Measurements from ENCODE around the gene CBX7.

CBX7 gene

GRCh38 chr22:39128508-39128907, 24.0 kb downstream of the CBX7 start:
- no peak overlapping the region for H3K4me3 ChIP-seq (replicated peaks; ENCODE audit: low read depth, low read length)
- TF ChIP-seq CTCF (IDR thresholded peaks at IDR 0.05; ENCODE audit: insufficient read depth, low read length, poor library complexity, severe bottlenecking) = no peak
- H3K36me3 ChIP-seq (ENCODE audit: control insufficient read depth, insufficient read depth, low read length) = no peaks in the 10 kb centered on the region; the same call in 1 of the 2 replicates
- DNase-seq (ENCODE audit: extremely low read depth, insufficient read length) = no peak
- no peaks in the 10 kb centered on the region for H3K27me3 ChIP-seq (replicated peaks; ENCODE audit: control insufficient read depth, insufficient read depth, low read length)

- no peak for TF ChIP-seq CTCF (IDR thresholded peaks at IDR 0.05; ENCODE audit: insufficient read depth, low read length, poor library complexity, severe bottlenecking)
- no peak for DNase-seq (ENCODE audit: extremely low read depth, insufficient read length)
- Histone ChIP-seq H3K36me3 (ENCODE audit: control insufficient read depth, insufficient read depth, low read length) (no peaks in the 10 kb centered on the region), H3K4me3 (replicated peaks; ENCODE audit: low read depth, low read length) (no peak overlapping the region), H3K27me3 (replicated peaks; ENCODE audit: control insufficient read depth, insufficient read depth, low read length) (no peaks in the 10 kb centered on the region)
Observed at GRCh38 chr22:39125622-39126021, 26.9 kb downstream of the CBX7 start.

- H3K4me3 ChIP-seq (replicated peaks; ENCODE audit: low read depth, low read length) = no peak overlapping the region
- H3K36me3 ChIP-seq (ENCODE audit: control insufficient read depth, insufficient read depth, low read length) = no peaks in the 10 kb centered on the region
- no peaks in the 10 kb centered on the region for H3K27me3 ChIP-seq (replicated peaks; ENCODE audit: control insufficient read depth, insufficient read depth, low read length)
- DNase-seq (ENCODE audit: extremely low read depth, insufficient read length) = no peak
- TF ChIP-seq CTCF (IDR thresholded peaks at IDR 0.05; ENCODE audit: insufficient read depth, low read length, poor library complexity, severe bottlenecking) = no peak
Observed at GRCh38 chr22:39123751-39124581, 28.5 kb downstream of the CBX7 start.

- no peaks in the 10 kb centered on the region for H3K36me3 ChIP-seq (ENCODE audit: control insufficient read depth, insufficient read depth, low read length)
- no peak for TF ChIP-seq CTCF (IDR thresholded peaks at IDR 0.05; ENCODE audit: insufficient read depth, low read length, poor library complexity, severe bottlenecking)
- no peak for DNase-seq (ENCODE audit: extremely low read depth, insufficient read length)
- H3K27me3 ChIP-seq (replicated peaks; ENCODE audit: control insufficient read depth, insufficient read depth, low read length) = no peaks in the 10 kb centered on the region
- no peak overlapping the region for H3K4me3 ChIP-seq (replicated peaks; ENCODE audit: low read depth, low read length)
Observed at GRCh38 chr22:39122772-39123470, 29.6 kb downstream of the CBX7 start.

- no peaks in the 10 kb centered on the region for H3K36me3 ChIP-seq (ENCODE audit: control insufficient read depth, insufficient read depth, low read length)
- H3K4me3 ChIP-seq (replicated peaks; ENCODE audit: low read depth, low read length) = no peak overlapping the region
- no peak for DNase-seq (ENCODE audit: extremely low read depth, insufficient read length)
- no peaks in the 10 kb centered on the region for H3K27me3 ChIP-seq (replicated peaks; ENCODE audit: control insufficient read depth, insufficient read depth, low read length)
- no peak for TF ChIP-seq CTCF (IDR thresholded peaks at IDR 0.05; ENCODE audit: insufficient read depth, low read length, poor library complexity, severe bottlenecking)
Observed at GRCh38 chr22:39120983-39121382, 31.5 kb downstream of the CBX7 start.
